K562 (cell line): ENCODE data around the gene TM4SF4. TPM values are rescaled to one million over a fixed set of nuclear protein-coding genes. Genes with fewer than 3 reads are reported as not detected.

Source experiments
- ATAC-seq: fragments of 200-7000 bp; cut with Tn5 transposase; 3 replicates; pipeline ENCODE4 v1.9.1; 2020; ENCODE audit warnings: moderate library complexity
- BruUV-seq: library from RNA; stranded (reverse); fragments of 400-500 nt; replicated peaks from 2 replicates; lab custom pipeline; 2021; lab: Mats Ljungman, UMichigan
- CTCF ChIA-PET: fragments of 300-600 bp; formaldehyde crosslinking; extraction: SDS; loops from one replicate; lab custom pipeline; 2021; ENCODE audit warnings: low intra/inter-chr PET ratio; lab: Yijun Ruan, JAX
- POLR2A ChIA-PET: fragments of 300-600, 350-650 bp; sonication (Branson Sonifier 250); formaldehyde crosslinking; extraction: SDS; loops from one replicate; lab custom pipeline; 2021; ENCODE audit warnings: antibody characterized with exemption, inconsistent platforms; lab: Yijun Ruan, JAX
- DNase-seq, 4 experiments: peaks; one replicate each; pipeline versions ENCODE4 v3.0.0 to v3.0.0-alpha.2; 2011 to 2018; ENCODE audit warnings: low spot score in 3 of 4, mixed read lengths in 3 of 4; ENCODE audit errors: extremely low read depth in 1 of 4
- FAIRE-seq: peaks from 2 replicates; lab custom pipeline; 2011; peaks lifted over from hg19 to GRCh38; lab: Jason Lieb, UNC
- H2AFZ ChIP-seq: 2 replicates; pipeline ENCODE4 v1.6.0; 2011; ENCODE audit warnings: low read depth, low read length, control low read depth, inconsistent platforms
- H3K27ac ChIP-seq: fragments of 200-600 bp; 3 replicates; pipeline ENCODE4 v1.8.0; 2011; ENCODE audit warnings: low read depth, mild to moderate bottlenecking, control low read depth, inconsistent platforms, low read length, moderate library complexity, mixed read lengths; ENCODE audit errors: extremely low read depth
- H3K27me3 ChIP-seq, 2 experiments: fragments of 300-600 bp in 1 of 2; 2 replicates in 1 of 2; 3 replicates in 1 of 2; pipeline versions ENCODE4 v1.6.0 to v1.8.0; 2011; ENCODE audit warnings: inconsistent platforms in 2 of 2, low read length in 2 of 2, mild to moderate bottlenecking in 1 of 2, mixed read lengths in 1 of 2, moderate library complexity in 1 of 2; ENCODE audit not compliant: control insufficient read depth in 2 of 2, insufficient read depth in 2 of 2
- H3K36me3 ChIP-seq: fragments of 300-600 bp; 3 replicates; pipeline ENCODE4 v1.8.0; 2011; ENCODE audit warnings: mild to moderate bottlenecking, low read length, inconsistent platforms; ENCODE audit not compliant: control insufficient read depth, insufficient read depth
- H3K4me1 ChIP-seq, 2 experiments: fragments of 200-600 bp in 1 of 2; replicated peaks in 1 of 2; 2 replicates in 1 of 2; 3 replicates in 1 of 2; pipeline versions ENCODE4 v1.5.1 to v1.8.0; 2011; ENCODE audit warnings: inconsistent platforms in 2 of 2, low read length in 2 of 2, mild to moderate bottlenecking in 1 of 2, mixed read lengths in 1 of 2, moderate library complexity in 1 of 2; ENCODE audit not compliant: control insufficient read depth in 2 of 2, insufficient read depth in 2 of 2
- H3K4me2 ChIP-seq: 2 replicates; pipeline ENCODE4 v1.6.1; 2011; ENCODE audit warnings: low read length, control low read depth, inconsistent platforms, mixed read lengths; ENCODE audit not compliant: insufficient read depth
- H3K4me3 ChIP-seq: fragments of 200-600 bp; sonication (generic), shearing (Covaris generic); 2 replicates; pipeline ENCODE4 v1.5.1; 2016; ENCODE audit warnings: control low read depth, inconsistent platforms
- H3K79me2 ChIP-seq: fragments of 200-600 bp; 3 replicates; pipeline ENCODE4 v1.8.0; 2011; ENCODE audit warnings: low read length, inconsistent platforms; ENCODE audit not compliant: control insufficient read depth, insufficient read depth
- H3K9ac ChIP-seq, 2 experiments: 2 replicates each; pipeline versions ENCODE4 v1.6.0 to v1.6.1; 2011; ENCODE audit warnings: low read depth in 2 of 2, low read length in 2 of 2, control low read depth in 1 of 2, inconsistent platforms in 1 of 2, mild to moderate bottlenecking in 1 of 2, mixed read lengths in 1 of 2; ENCODE audit not compliant: insufficient read depth in 1 of 2
- H3K9me1 ChIP-seq: one replicate; pipeline ENCODE4 v1.6.0; 2011; ENCODE audit warnings: inconsistent platforms, mild to moderate bottlenecking, low read length, moderate library complexity; ENCODE audit not compliant: control insufficient read depth, insufficient read depth
- H3K9me3 ChIP-seq: replicated peaks from 2 replicates; pipeline ENCODE4 v1.5.1; 2011; ENCODE audit warnings: low read depth, low read length, inconsistent platforms; ENCODE audit not compliant: control insufficient read depth, insufficient read depth
- H4K20me1 ChIP-seq: replicated peaks from 2 replicates; pipeline ENCODE4 v1.6.1; 2011; ENCODE audit warnings: low read length, inconsistent platforms, mixed read lengths; ENCODE audit not compliant: control insufficient read depth, insufficient read depth
- CHD2 ChIP-seq: IDR thresholded peaks from 2 replicates; pipeline ENCODE4 v1.6.1; 2011; ENCODE audit warnings: low read depth, low read length
- ELK3 ChIP-seq: fragments of 450-650 bp; formaldehyde crosslinking; IDR thresholded peaks from 2 replicates; pipeline ENCODE4 v1.4.0; 2020; ENCODE audit warnings: mild to moderate bottlenecking
- ETV5 ChIP-seq: sonication (generic); formaldehyde crosslinking; IDR thresholded peaks from 2 replicates; pipeline ENCODE4 v1.4.0; 2020; ENCODE audit warnings: low read depth, mild to moderate bottlenecking, missing genetic modification reagents
- IFI16 ChIP-seq: fragments of 250-450 bp; sonication (Bioruptor Pico); IDR thresholded peaks from 2 replicates; pipeline ENCODE4 v2.1.2; 2022; ENCODE audit warnings: mild to moderate bottlenecking, inconsistent platforms
- MTF1 ChIP-seq: fragments of 250-450 bp; sonication (Bioruptor Pico); IDR thresholded peaks from 2 replicates; pipeline ENCODE4 v1.9.0; 2021; ENCODE audit warnings: moderate library complexity, mild to moderate bottlenecking, inconsistent platforms, borderline replicate concordance
- NCOA2 ChIP-seq, 2 experiments: fragments of 450-650 bp; IDR thresholded peaks; 2 replicates each; pipeline ENCODE4 v1.6.1; 2018; ENCODE audit warnings: mild to moderate bottlenecking in 2 of 2, moderate library complexity in 1 of 2; ENCODE audit not compliant: partially characterized antibody in 2 of 2
- RAD51 ChIP-seq: fragments of 450-650 bp; IDR thresholded peaks from 2 replicates; pipeline ENCODE4 v1.7.1; 2016; ENCODE audit warnings: low read depth, mild to moderate bottlenecking, borderline replicate concordance
- SAFB ChIP-seq: fragments of 200-400 bp; formaldehyde crosslinking; IDR thresholded peaks from 2 replicates; pipeline ENCODE4 v1.6.1; 2017; ENCODE audit warnings: low read depth, low read length, borderline replicate concordance
- SAFB2 ChIP-seq: fragments of 200-400 bp; formaldehyde crosslinking; IDR thresholded peaks from 2 replicates; pipeline ENCODE4 v1.6.1; 2018; ENCODE audit warnings: borderline replicate concordance, low read length, low read depth, moderate library complexity; ENCODE audit not compliant: severe bottlenecking
- ZHX1 ChIP-seq: fragments of 150-350 bp; conservative IDR thresholded peaks from 2 replicates; pipeline ENCODE4 v1.6.1; 2014; ENCODE audit warnings: low read length
- ZNF239 ChIP-seq: fragments of 250-450 bp; sonication (Bioruptor Pico); IDR thresholded peaks from 2 replicates; pipeline ENCODE4 v1.4.0; 2020; ENCODE audit warnings: mild to moderate bottlenecking
- ZNF347 ChIP-seq: fragments of 450-650 bp; formaldehyde crosslinking; IDR thresholded peaks from 2 replicates; pipeline ENCODE4 v1.4.0; 2020; ENCODE audit warnings: low read depth, mild to moderate bottlenecking, moderate library complexity
- ZNF75A ChIP-seq: fragments of 450-650 bp; formaldehyde crosslinking; IDR thresholded peaks from 2 replicates; pipeline ENCODE4 v1.4.0; 2020; ENCODE audit warnings: mild to moderate bottlenecking
- ZNF830 ChIP-seq: fragments of 250-450 bp; sonication (Bioruptor Pico); IDR thresholded peaks from 2 replicates; pipeline ENCODE4 v1.5.0; 2021; ENCODE audit warnings: mild to moderate bottlenecking
- WGBS: fragments of 100-300 bp; shearing (Covaris generic); methylation state at CpG from one replicate; pipeline ENCODE4 v1.1.6; 2016; ENCODE audit warnings: low coverage, mixed read lengths; ENCODE audit not compliant: insufficient coverage; ENCODE audit errors: missing lambda C conversion rate; 5-methylcytosine and 5-hydroxymethylcytosine counted together
- in situ Hi-C: fragments of 300-500 bp; cut with MboI; formaldehyde crosslinking; loops from 4 replicates; pipeline ENCODE4 v1.15.0; 2018; ENCODE audit warnings: inconsistent platforms, mixed read lengths
- intact Hi-C: fragments of 100-400 bp; cut with micrococcal nuclease; formaldehyde crosslinking; loops from 2 replicates; pipeline ENCODE4 v1.14.2; 2022
- polyA plus RNA-seq, 8 experiments: library from polyadenylated mRNA; depleted of rRNA in 4 of 8; stranded (reverse) in 5 of 8; unstranded in 3 of 8; fragments of >200 nt; fragmentation: Nextera tagmentation in 2 of 8; fragmentation: Illumina TruSeq in 1 of 8; extraction: Ambion mirVana in 2 of 8; extraction: Trizol in 1 of 8; gene quantifications; 2 replicates each; pipeline versions ENCODE4 v1.2.1 to v1.2.3, GENCODE V29; 2011 to 2014; ENCODE audit warnings: inconsistent platforms in 1 of 8, missing spikeins in 1 of 8
- total RNA-seq, 7 experiments: library from RNA; depleted of rRNA in 6 of 7; stranded (reverse); fragments of >200 nt in 6 of 7; fragmentation: Illumina TruSeq in 2 of 7; extraction: Trizol in 2 of 7; gene quantifications; 2 replicates each; pipeline versions ENCODE4 v1.2.1 to v1.2.3, GENCODE V29; 2011 to 2021; ENCODE audit warnings: low replicate concordance in 1 of 7

The TM4SF4 gene
- total and polyA plus RNA-seq, 9 of the 15 experiments (the other 6 are each of a cell fraction or from before 2014, with no cell fraction given): 0.31 TPM; not detected in 8

GRCh38 chr3:149442043-149442442 is 32.5 kb upstream of the TM4SF4 start (continued):
- TF ChIP-seq SAFB: no peak
- no peak for TF ChIP-seq CHD2
- no peak for TF ChIP-seq NCOA2 (IDR thresholded peaks at IDR 0.05; ENCODE audit: partially characterized antibody in 2 of 2)
- TF ChIP-seq ZNF830 (CRISPR knock-in tag): no peak

- Histone ChIP-seq H3K4me2 (no peak overlapping the region), H2AFZ (no peak overlapping the region), H3K4me3 (no peak overlapping the region), H3K36me3 (no peaks in the 10 kb centered on the region), H3K9me3 (no peaks in the 10 kb centered on the region), H3K27ac (no peak overlapping the region), H3K79me2 (no peaks in the 10 kb centered on the region), H3K27me3 (no peaks in the 10 kb centered on the region), H3K9ac (no peak overlapping the region)
- FAIRE-seq (no peak), ATAC-seq (no peak), DNase-seq (no peak)
- POLR2A ChIA-PET: interaction anchor here (0.6 to 0.8 kb wide), 2 partner anchors 136 to 163 kb away, joined by 3 read pairs; no protein-coding TSS in a partner anchor
- BruUV-seq: no TSS peak
- intact Hi-C loops: no loop called here
- TF ChIP-seq SAFB2: no peak
- TF ChIP-seq RAD51: no peak
- no peak for TF ChIP-seq ZNF239 (CRISPR knock-in tag)
- TF ChIP-seq ZNF347: no peak
- TF ChIP-seq ZNF75A (CRISPR knock-in tag): no peak
- no peak for TF ChIP-seq ZHX1
- TF ChIP-seq IFI16: no peak
- TF ChIP-seq MTF1 (CRISPR knock-in tag): no peak
- no peak for TF ChIP-seq ETV5
- no peak for TF ChIP-seq ELK3 (CRISPR knock-in tag)
- TF ChIP-seq, all 486 proteins: peak for 0
- H3K4me1 ChIP-seq: no peaks in the 10 kb centered on the region
- H3K9me1 ChIP-seq: no peaks in the 10 kb centered on the region
- in situ Hi-C loops: no loop called here
- H4K20me1 ChIP-seq: no peaks in the 10 kb centered on the region
- CTCF ChIA-PET: no interaction called here
- 1% methylated on average over 4 of the region's 4 CpGs for WGBS
Observed at GRCh38 chr3:149442851-149443544, 31.5 kb upstream of the TM4SF4 start.
